Panc1 (cell line): Measurements from ENCODE around the gene UQCRC2.

Experiments used
- CTCF ChIP-seq: fragments of 450-650 bp; IDR thresholded peaks from 2 replicates; pipeline ENCODE4 v1.5.1; 2017; ENCODE audit warnings: mild to moderate bottlenecking
- POLR2AphosphoS5 ChIP-seq: IDR thresholded peaks from 2 replicates; pipeline ENCODE4 v1.6.1; 2012; ENCODE audit warnings: mild to moderate bottlenecking, low read depth, low read length, moderate library complexity
- TCF7L2 ChIP-seq: IDR thresholded peaks from 2 replicates; pipeline ENCODE4 v1.6.1; 2011; ENCODE audit warnings: mild to moderate bottlenecking, low read depth, low read length, inconsistent platforms
- TF ChIP-seq, protein P1 (sequence below), 2 experiments: IDR thresholded peaks; 2 replicates each; pipeline ENCODE4 v1.6.1; 2011 to 2012; ENCODE audit warnings: low read depth in 2 of 2, control low read depth in 1 of 2, low read length in 1 of 2, mild to moderate bottlenecking in 1 of 2, moderate library complexity in 1 of 2; ENCODE audit not compliant: insufficient read depth in 1 of 2

- TF ChIP-seq POLR2AphosphoS5 (no peak), CTCF (no peak), TCF7L2 (no peak)
- TF ChIP-seq, protein P1, sequence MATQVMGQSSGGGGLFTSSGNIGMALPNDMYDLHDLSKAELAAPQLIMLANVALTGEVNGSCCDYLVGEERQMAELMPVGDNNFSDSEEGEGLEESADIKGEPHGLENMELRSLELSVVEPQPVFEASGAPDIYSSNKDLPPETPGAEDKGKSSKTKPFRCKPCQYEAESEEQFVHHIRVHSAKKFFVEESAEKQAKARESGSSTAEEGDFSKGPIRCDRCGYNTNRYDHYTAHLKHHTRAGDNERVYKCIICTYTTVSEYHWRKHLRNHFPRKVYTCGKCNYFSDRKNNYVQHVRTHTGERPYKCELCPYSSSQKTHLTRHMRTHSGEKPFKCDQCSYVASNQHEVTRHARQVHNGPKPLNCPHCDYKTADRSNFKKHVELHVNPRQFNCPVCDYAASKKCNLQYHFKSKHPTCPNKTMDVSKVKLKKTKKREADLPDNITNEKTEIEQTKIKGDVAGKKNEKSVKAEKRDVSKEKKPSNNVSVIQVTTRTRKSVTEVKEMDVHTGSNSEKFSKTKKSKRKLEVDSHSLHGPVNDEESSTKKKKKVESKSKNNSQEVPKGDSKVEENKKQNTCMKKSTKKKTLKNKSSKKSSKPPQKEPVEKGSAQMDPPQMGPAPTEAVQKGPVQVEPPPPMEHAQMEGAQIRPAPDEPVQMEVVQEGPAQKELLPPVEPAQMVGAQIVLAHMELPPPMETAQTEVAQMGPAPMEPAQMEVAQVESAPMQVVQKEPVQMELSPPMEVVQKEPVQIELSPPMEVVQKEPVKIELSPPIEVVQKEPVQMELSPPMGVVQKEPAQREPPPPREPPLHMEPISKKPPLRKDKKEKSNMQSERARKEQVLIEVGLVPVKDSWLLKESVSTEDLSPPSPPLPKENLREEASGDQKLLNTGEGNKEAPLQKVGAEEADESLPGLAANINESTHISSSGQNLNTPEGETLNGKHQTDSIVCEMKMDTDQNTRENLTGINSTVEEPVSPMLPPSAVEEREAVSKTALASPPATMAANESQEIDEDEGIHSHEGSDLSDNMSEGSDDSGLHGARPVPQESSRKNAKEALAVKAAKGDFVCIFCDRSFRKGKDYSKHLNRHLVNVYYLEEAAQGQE (IDR thresholded peaks at IDR 0.05; ENCODE audit: insufficient read depth in 1 of 2, low read depth in 2 of 2, low read length in 1 of 2): no peak
Measured at GRCh38 chr16:22013486-22013885, 60.3 kb downstream of the UQCRC2 start.
